Thoracic aorta (tissue), 2 donors: ENCODE data around the gene ANKRD40. TPM values are rescaled to one million over a fixed set of nuclear protein-coding genes. Genes with fewer than 3 reads are reported as not detected.

ENCODE experiments used
- ATAC-seq: fragments of 150-250 bp; one replicate; pipeline ENCODE4 v1.8.0; 2017; ENCODE audit warnings: low read depth; ENCODE audit not compliant: insufficient number of reproducible peaks, low FRiP score
- DNase-seq: peaks from one replicate; pipeline ENCODE4 v3.0.0-alpha.2; 2020; ENCODE audit warnings: low spot score
- H3K27ac ChIP-seq, 2 donors: fragments of 200-600 bp; sonication (generic); 1 replicate in 1 of 2; 2 replicates in 1 of 2; pipeline ENCODE4 v1.5.1; 2016; ENCODE audit warnings: mild to moderate bottlenecking in 2 of 2, moderate library complexity in 2 of 2
- H3K27me3 ChIP-seq: fragments of 200-600 bp; sonication (generic); replicated peaks from 2 replicates; pipeline ENCODE4 v1.6.0; 2016; ENCODE audit warnings: mild to moderate bottlenecking; ENCODE audit not compliant: insufficient read depth
- H3K36me3 ChIP-seq: fragments of 200-600 bp; sonication (generic); one replicate; pipeline ENCODE4 v1.5.1; 2016
- H3K4me1 ChIP-seq, 2 donors: fragments of 200-600 bp; sonication (generic); 1 replicate in 1 of 2; 2 replicates in 1 of 2; pipeline versions ENCODE4 v1.5.1 to v1.6.0; 2016; ENCODE audit warnings: low read depth in 2 of 2, mild to moderate bottlenecking in 1 of 2; ENCODE audit not compliant: control insufficient read depth in 1 of 2
- H3K4me3 ChIP-seq: fragments of 200-600 bp; sonication (generic); 2 replicates; pipeline ENCODE4 v1.5.1; 2016; ENCODE audit warnings: mild to moderate bottlenecking
- H3K9me3 ChIP-seq: fragments of 200-600 bp; sonication (generic); 2 replicates; pipeline ENCODE4 v1.5.1; 2016
- total RNA-seq, 2 donors: library from RNA; depleted of rRNA; stranded (reverse); fragments of >200 nt; gene quantifications; one replicate each; pipeline versions ENCODE4 v1.1.0 to v1.2.3, GENCODE V29; 2016
- TF ChIP-seq, protein P1 (sequence below): fragments of 200-600 bp; sonication (generic); IDR thresholded peaks from one replicate; pipeline ENCODE4 v1.5.1; 2019; ENCODE audit warnings: antibody characterized with exemption

ANKRD40 gene
- total RNA-seq, 2 donors from 2014 or later, result 38.6 to 61.9 TPM

DNA sequence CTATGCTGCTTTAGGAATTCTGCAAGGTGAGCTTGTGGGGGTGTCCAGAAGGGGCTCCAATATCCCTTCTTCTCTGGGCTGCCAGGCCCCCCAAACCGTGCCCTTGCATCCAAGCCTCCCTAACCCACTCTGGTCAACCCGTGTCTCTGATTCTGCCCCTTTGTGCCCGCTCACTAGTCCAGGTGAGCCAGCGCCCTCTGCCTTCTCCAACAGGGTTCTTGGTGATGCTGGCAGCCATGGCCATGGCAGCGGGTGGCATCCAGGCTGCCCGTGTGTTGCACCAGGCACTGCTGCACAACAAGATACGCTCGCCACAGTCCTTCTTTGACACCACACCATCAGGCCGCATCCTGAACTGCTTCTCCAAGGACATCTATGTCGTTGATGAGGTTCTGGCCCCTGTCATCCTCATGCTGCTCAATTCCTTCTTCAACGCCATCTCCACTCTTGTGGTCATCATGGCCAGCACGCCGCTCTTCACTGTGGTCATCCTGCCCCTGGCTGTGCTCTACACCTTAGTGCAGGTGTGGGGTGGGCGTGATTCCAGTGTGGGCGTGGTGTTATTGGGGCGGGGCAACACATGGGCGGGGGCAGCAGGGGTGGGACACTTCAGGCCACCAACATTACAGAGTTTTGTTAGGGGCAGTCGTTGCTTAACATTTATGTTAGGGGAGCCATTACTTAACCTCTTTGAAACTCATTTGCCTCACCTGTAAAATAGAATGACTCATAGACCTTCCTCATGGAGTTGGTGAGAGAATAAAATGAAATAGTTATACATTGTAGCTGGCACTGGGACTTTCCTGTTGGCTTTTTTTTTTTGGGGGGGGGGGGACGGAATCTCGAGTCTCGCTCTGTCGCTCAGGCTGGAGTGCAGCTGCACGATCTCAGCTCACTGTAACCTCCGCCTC lies 31.4 kb downstream of the ANKRD40 start:
- DNase-seq (no peak), ATAC-seq (no peak)
- Histone ChIP-seq H3K36me3 (peaks cover 19% of the 10 kb centered on the region), H3K27ac (no peak overlapping the region), H3K4me3 (no peak overlapping the region), H3K27me3 (no peaks in the 10 kb centered on the region), H3K9me3 (no peaks in the 10 kb centered on the region), H3K4me1 (peaks cover 4 to 18% of the 10 kb centered on the region in 2 donors)
- TF ChIP-seq, protein P1, sequence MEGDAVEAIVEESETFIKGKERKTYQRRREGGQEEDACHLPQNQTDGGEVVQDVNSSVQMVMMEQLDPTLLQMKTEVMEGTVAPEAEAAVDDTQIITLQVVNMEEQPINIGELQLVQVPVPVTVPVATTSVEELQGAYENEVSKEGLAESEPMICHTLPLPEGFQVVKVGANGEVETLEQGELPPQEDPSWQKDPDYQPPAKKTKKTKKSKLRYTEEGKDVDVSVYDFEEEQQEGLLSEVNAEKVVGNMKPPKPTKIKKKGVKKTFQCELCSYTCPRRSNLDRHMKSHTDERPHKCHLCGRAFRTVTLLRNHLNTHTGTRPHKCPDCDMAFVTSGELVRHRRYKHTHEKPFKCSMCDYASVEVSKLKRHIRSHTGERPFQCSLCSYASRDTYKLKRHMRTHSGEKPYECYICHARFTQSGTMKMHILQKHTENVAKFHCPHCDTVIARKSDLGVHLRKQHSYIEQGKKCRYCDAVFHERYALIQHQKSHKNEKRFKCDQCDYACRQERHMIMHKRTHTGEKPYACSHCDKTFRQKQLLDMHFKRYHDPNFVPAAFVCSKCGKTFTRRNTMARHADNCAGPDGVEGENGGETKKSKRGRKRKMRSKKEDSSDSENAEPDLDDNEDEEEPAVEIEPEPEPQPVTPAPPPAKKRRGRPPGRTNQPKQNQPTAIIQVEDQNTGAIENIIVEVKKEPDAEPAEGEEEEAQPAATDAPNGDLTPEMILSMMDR, result no peak

DNA sequence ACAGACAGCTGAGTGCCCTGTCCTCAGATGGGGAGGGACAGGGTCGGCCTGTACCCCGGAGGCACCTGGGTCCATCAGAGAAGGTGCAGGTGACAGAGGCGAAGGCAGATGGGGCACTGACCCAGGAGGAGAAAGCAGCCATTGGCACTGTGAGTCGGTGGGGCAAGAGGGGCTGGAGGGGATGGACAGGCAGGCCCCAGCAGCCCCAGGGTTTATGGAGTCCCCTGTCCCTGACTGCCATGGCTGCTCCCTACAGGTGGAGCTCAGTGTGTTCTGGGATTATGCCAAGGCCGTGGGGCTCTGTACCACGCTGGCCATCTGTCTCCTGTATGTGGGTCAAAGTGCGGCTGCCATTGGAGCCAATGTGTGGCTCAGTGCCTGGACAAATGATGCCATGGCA lies 32.1 kb downstream of the ANKRD40 start:
- H3K27ac ChIP-seq, result no peak overlapping the region
- TF ChIP-seq, protein P1, result no peak
- DNase-seq, result no peak
- H3K36me3 ChIP-seq, result peaks cover 19% of the 10 kb centered on the region
- no peaks in the 10 kb centered on the region for H3K9me3 ChIP-seq
- H3K27me3 ChIP-seq, result no peaks in the 10 kb centered on the region
- peaks cover 4 to 11% of the 10 kb centered on the region in 2 donors for H3K4me1 ChIP-seq
- ATAC-seq, result no peak
- no peak overlapping the region for H3K4me3 ChIP-seq

DNA sequence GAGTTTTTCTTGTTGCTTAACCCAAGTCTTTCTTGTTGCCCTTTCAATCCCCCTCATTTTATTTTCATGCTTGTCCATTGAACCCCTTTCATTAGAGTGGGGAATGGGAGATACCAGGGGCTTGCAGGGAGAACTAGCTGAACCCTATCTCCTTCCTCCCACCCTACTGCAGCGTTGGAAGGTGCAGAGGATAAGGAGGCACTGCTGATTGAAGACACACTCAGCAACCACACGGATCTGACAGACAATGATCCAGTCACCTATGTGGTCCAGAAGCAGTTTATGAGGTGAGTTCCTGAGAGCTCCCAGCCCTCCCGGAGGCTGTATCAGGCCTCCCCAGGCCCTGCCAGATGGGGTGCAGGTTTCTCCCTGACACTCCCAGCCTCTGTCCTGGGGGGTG lies 32.5 kb downstream of the ANKRD40 start:
- Histone ChIP-seq H3K27me3 (no peaks in the 10 kb centered on the region), H3K36me3 (peaks cover 19% of the 10 kb centered on the region), H3K4me1 (peaks cover 4 to 10% of the 10 kb centered on the region in 2 donors), H3K4me3 (no peak overlapping the region), H3K27ac (no peak overlapping the region), H3K9me3 (no peaks in the 10 kb centered on the region)
- TF ChIP-seq, protein P1, result no peak
- DNase-seq (no peak), ATAC-seq (no peak)

DNA sequence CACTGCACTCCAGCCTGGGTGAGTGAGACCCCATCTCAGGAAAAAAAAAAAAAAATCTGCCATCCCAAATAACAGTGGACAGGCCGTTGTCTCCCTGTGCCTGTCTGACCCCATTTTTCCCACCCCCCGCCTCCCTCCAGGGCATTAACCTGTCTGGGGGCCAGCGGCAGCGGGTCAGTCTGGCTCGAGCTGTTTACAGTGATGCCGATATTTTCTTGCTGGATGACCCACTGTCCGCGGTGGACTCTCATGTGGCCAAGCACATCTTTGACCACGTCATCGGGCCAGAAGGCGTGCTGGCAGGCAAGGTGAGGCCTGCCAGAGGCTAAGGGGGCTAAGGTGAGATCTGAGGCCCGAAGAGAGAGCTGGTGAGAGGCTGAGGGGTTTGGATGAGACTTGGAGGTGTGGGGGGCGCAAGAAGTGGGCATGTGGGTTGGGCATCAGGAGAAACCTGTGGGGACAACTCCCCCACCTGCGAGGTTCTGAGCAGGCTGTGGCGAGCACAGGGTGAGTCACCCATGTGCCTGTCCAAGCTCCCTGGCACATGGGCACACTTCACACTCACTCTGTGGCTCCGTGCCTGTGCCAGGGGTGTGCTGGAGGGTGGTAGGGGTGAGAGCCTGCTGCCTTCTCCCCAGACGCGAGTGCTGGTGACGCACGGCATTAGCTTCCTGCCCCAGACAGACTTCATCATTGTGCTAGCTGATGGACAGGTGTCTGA lies 34.7 kb downstream of the ANKRD40 start:
- peak; percentile 66 for ATAC-seq
- peak overlapping the region; percentile 9 for H3K4me3 ChIP-seq

More for the DNA sequence above, 34.7 kb downstream of the ANKRD40 start:
- Histone ChIP-seq H3K4me1 (peaks cover 4 to 10% of the 10 kb centered on the region in 2 donors), H3K9me3 (no peaks in the 10 kb centered on the region), H3K27ac (peak overlapping the region; percentile 43 to 55), H3K36me3 (peaks cover 15% of the 10 kb centered on the region), H3K27me3 (no peaks in the 10 kb centered on the region)
- DNase-seq, result peak; percentile 56
- TF ChIP-seq, protein P1, result no peak
